Endodermal cell (in vitro differentiated cells): ENCODE measurements around the gene RAB3A. TPM values are rescaled to one million over a fixed set of nuclear protein-coding genes. Genes with fewer than 3 reads are reported as not detected.
A peak's percentile ranks its signal among the peaks of the same experiment; 100 is the strongest.

ENCODE experiments used
- DNase-seq: peaks from one replicate; pipeline ENCODE4 v3.0.0-alpha.2; 2017
- H3K27ac ChIP-seq: 2 replicates; pipeline ENCODE4 v1.5.1; 2013; ENCODE audit warnings: mild to moderate bottlenecking, low read depth, low read length, moderate library complexity
- H3K27me3 ChIP-seq: 2 replicates; pipeline ENCODE4 v1.6.1; 2013; ENCODE audit warnings: mild to moderate bottlenecking, low read length, moderate library complexity; ENCODE audit not compliant: insufficient read depth, control insufficient read depth, poor library complexity, severe bottlenecking
- H3K36me3 ChIP-seq: 2 replicates; pipeline ENCODE4 v1.7.0; 2013; ENCODE audit warnings: mild to moderate bottlenecking, low read length, moderate library complexity; ENCODE audit not compliant: control insufficient read depth, insufficient read depth
- H3K4me1 ChIP-seq: one replicate; pipeline ENCODE4 v1.7.0; 2013; ENCODE audit warnings: low read length; ENCODE audit not compliant: control insufficient read depth, insufficient read depth
- H3K4me3 ChIP-seq: 2 replicates; pipeline ENCODE4 v1.5.1; 2013; ENCODE audit warnings: mild to moderate bottlenecking, low read length, moderate library complexity
- H3K9ac ChIP-seq: 2 replicates; pipeline ENCODE4 v1.6.1; 2013; ENCODE audit warnings: mild to moderate bottlenecking, low read length, moderate library complexity; ENCODE audit not compliant: poor library complexity, severe bottlenecking; ENCODE audit errors: extremely low read depth
- H3K9me3 ChIP-seq: 2 replicates; pipeline ENCODE4 v1.6.1; 2013; ENCODE audit warnings: mild to moderate bottlenecking, low read length, moderate library complexity; ENCODE audit not compliant: control insufficient read depth
- H3K27ac Mint-ChIP-seq: 2 replicates; pipeline ENCODE4 v1.8.0; 2020; ENCODE audit warnings: mixed read lengths
- H3K27me3 Mint-ChIP-seq: 2 replicates; pipeline ENCODE4 v1.8.0; 2021; ENCODE audit warnings: mild to moderate bottlenecking, mixed read lengths; ENCODE audit not compliant: insufficient read depth
- H3K36me3 Mint-ChIP-seq: 2 replicates; pipeline ENCODE4 v1.8.0; 2020; ENCODE audit warnings: low read depth, mixed read lengths
- H3K4me1 Mint-ChIP-seq: 2 replicates; pipeline ENCODE4 v1.8.0; 2020; ENCODE audit warnings: mixed read lengths
- H3K4me3 Mint-ChIP-seq: 2 replicates; pipeline ENCODE4 v1.8.0; 2020; ENCODE audit warnings: mild to moderate bottlenecking, moderate library complexity, mixed read lengths
- H3K9me3 Mint-ChIP-seq: 2 replicates; pipeline ENCODE4 v1.8.0; 2020; ENCODE audit warnings: mild to moderate bottlenecking, mixed read lengths
- WGBS, 2 experiments: methylation state at CpG; one replicate each; pipeline versions ENCODE4 v1.1.5 to v1.1.7; 2013; ENCODE audit warnings: missing lambda C conversion rate in 2 of 2, mixed read lengths in 1 of 2; ENCODE audit not compliant: insufficient coverage in 1 of 2, insufficient read length in 1 of 2; 5-methylcytosine and 5-hydroxymethylcytosine counted together
- long read RNA-seq, 4 experiments: library from polyadenylated mRNA in 2 of 4; library from RNA in 1 of 4; library from capped mRNA in 1 of 4; stranded (forward) in 3 of 4; unstranded in 1 of 4; transcript quantifications; one replicate each; pipeline ENCODE4 v2.0.0, GENCODE V29; 2020 to 2021; ENCODE audit warnings: inconsistent platforms in 1 of 4
- polyA plus RNA-seq, 2 experiments: library from polyadenylated mRNA; stranded (reverse); fragments of 50-300 nt; gene quantifications; one replicate each; pipeline ENCODE4 v1.2.3, GENCODE V29; 2013
- total RNA-seq, 2 donors: library from RNA; stranded (reverse); fragmentation: NEBNext Ultra II Directional in 1 of 2; extraction: Animal tissue kit (Norgen Biotek cat#: 25700) in 1 of 2; gene quantifications; 2 replicates in 1 of 2; 3 replicates in 1 of 2; pipeline ENCODE4 v1.2.1, GENCODE V29; 2021
- TF ChIP-seq, protein P1 (sequence below): fragments of 200-600 bp; sonication (generic); conservative IDR thresholded peaks from 2 replicates; pipeline ENCODE4 v1.5.0; 2021; ENCODE audit warnings: antibody characterized with exemption, mild to moderate bottlenecking

RAB3A gene, protein sequence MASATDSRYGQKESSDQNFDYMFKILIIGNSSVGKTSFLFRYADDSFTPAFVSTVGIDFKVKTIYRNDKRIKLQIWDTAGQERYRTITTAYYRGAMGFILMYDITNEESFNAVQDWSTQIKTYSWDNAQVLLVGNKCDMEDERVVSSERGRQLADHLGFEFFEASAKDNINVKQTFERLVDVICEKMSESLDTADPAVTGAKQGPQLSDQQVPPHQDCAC
- 1 to 10 TPM; 3.6 to 3.9 TPM for total RNA-seq
- polyA plus RNA-seq (2013, experiment 1 of 2): 13.9 TPM
- polyA plus RNA-seq (2013, experiment 2 of 2): 13.6 TPM
- long read RNA-seq, experiment 1, partial matches to known transcripts: 0 of 2 reads
- long read RNA-seq, experiment 1, other reads (novel, unspliced or antisense): 2 of 2 reads
- long read RNA-seq, experiment 2, transcript RAB3A-201 (5 exons, 1,528 nt): major isoform, 7 of 7 reads
- long read RNA-seq, experiment 2, partial matches to known transcripts: 0 of 7 reads
- long read RNA-seq, experiment 2, other reads (novel, unspliced or antisense): 0 of 7 reads
- long read RNA-seq, experiment 3, partial matches to known transcripts: 0 of 1 reads
- long read RNA-seq, experiment 3, other reads (novel, unspliced or antisense): 0 of 1 reads
- long read RNA-seq, experiment 4, partial matches to known transcripts: 2 of 6 reads
- long read RNA-seq, experiment 4, other reads (novel, unspliced or antisense): 0 of 6 reads

DNA sequence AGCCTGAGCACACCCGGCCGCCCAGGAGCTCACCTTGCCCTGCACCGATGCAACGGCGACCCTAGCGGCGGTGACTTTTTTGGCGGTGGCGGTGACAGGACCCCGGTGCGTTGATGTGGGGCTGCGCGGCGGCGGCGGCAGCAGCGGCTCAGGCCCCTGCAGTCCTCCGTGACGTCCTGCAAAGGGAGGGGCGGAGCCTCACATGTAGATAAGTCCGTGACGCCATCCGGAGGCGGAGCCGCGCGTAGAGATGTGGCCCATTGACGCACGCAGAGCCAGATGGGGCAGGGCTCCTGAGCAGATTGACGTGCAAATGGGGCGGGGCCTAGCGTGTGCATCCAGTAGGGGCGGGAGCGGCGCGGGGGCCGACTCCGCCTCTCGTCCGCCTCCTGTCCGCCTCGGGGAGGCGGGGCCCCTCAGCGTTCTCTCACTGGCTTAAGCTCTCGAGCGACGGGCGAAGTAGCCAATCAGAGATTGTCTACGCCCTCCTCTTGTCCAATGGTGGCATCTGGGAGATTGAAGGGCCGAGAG is at the start of gene RAB3A:
TSS of gene RAB3A (minus strand) at position 180 of the 531 bp plus-strand sequence. CDS start 1,302 bp downstream, outside the sequence.
- Histone ChIP-seq H3K27ac (peak within 1 kb of the TSS; percentile 86), H3K4me1 (no peaks in the 10 kb centered on the region), H3K4me3 (peak within 1 kb of the TSS; percentile 87), H3K9me3 (no peaks in the 10 kb centered on the region), H3K36me3 (no peaks in the 10 kb centered on the region), H3K27me3 (peaks cover 5% of the 10 kb centered on the region), H3K9ac (peak within 1 kb of the TSS; percentile 77)
- TF ChIP-seq, protein P1, sequence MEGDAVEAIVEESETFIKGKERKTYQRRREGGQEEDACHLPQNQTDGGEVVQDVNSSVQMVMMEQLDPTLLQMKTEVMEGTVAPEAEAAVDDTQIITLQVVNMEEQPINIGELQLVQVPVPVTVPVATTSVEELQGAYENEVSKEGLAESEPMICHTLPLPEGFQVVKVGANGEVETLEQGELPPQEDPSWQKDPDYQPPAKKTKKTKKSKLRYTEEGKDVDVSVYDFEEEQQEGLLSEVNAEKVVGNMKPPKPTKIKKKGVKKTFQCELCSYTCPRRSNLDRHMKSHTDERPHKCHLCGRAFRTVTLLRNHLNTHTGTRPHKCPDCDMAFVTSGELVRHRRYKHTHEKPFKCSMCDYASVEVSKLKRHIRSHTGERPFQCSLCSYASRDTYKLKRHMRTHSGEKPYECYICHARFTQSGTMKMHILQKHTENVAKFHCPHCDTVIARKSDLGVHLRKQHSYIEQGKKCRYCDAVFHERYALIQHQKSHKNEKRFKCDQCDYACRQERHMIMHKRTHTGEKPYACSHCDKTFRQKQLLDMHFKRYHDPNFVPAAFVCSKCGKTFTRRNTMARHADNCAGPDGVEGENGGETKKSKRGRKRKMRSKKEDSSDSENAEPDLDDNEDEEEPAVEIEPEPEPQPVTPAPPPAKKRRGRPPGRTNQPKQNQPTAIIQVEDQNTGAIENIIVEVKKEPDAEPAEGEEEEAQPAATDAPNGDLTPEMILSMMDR: peak; percentile 38
- Mint-ChIP-seq H3K4me1 (peaks cover 6% of the 10 kb centered on the region), H3K9me3 (no peaks in the 10 kb centered on the region), H3K27ac (peak within 1 kb of the TSS; percentile 91), H3K27me3 (peaks cover 15% of the 10 kb centered on the region), H3K36me3 (peaks cover 6% of the 10 kb centered on the region), H3K4me3 (peak within 1 kb of the TSS; percentile 78)
- 0% methylated on average over 21 to 50 of the region's 50 CpGs for WGBS, 2 experiments
- DNase-seq: peak; percentile 100

DNA sequence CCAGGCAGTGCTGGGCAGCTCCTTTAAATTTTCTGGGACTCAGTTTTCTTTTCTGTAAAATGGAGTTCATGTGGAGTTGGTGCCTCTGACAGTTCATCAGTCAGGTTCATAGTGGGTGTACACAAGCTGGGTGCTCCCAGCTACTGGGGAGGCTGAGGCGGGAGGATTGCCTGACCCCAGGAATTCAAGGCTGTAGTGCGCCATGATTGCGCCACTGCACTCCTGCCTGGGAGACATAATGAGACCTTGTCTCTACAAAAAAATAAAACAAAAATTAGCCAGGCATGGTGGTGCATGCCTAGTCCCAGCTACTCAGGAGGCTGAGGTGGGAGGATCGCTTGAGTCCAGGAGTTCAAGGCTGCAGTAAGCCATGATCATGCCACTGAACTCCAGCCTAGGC is 49.3 kb upstream of the RAB3A start:
- Histone ChIP-seq H3K4me3 (no peak overlapping the region), H3K27me3 (peaks cover 24% of the 10 kb centered on the region), H3K9ac (no peak overlapping the region), H3K9me3 (no peaks in the 10 kb centered on the region), H3K36me3 (no peaks in the 10 kb centered on the region), H3K4me1 (peaks cover under 1% of the 10 kb centered on the region), H3K27ac (no peak overlapping the region)
- Mint-ChIP-seq H3K4me3 (no peak overlapping the region), H3K9me3 (no peaks in the 10 kb centered on the region), H3K4me1 (peaks cover 4% of the 10 kb centered on the region), H3K36me3 (no peaks in the 10 kb centered on the region), H3K27ac (no peak overlapping the region), H3K27me3 (peaks cover 37% of the 10 kb centered on the region)
- no peak for DNase-seq
- WGBS, 2 experiments: 88 to 90% methylated on average over 2 to 4 of the region's 4 CpGs
- TF ChIP-seq, protein P1: no peak

DNA sequence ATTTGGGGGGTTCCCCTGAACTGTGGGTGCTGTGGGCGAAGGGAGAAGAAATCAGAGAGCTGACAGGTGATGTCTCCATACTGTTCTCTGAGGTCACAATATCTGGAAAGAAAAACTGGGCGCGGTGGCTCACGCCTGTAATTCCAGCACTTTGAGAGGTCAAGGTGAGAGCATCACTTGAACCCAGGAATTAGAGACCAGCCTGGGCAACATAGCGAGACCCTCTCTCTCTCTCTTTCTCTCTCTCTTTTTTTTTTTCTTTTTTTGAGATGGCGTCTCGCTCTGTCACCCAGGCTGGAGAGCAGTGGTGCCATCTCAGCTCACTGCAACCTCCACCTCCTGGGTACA is 48.5 kb upstream of the RAB3A start:
- DNase-seq: no peak
- no peaks in the 10 kb centered on the region for H3K9me3 ChIP-seq
- H3K27ac ChIP-seq: no peak overlapping the region
- WGBS, 2 experiments: 83 to 85% methylated on average over 7 of the region's 7 CpGs
- peaks cover 8% of the 10 kb centered on the region for H3K4me1 ChIP-seq
- H3K4me3 ChIP-seq: no peak overlapping the region
- H3K36me3 ChIP-seq: no peaks in the 10 kb centered on the region
- peaks cover 24% of the 10 kb centered on the region for H3K27me3 ChIP-seq
- TF ChIP-seq, protein P1: no peak
- H3K4me3 Mint-ChIP-seq: no peak overlapping the region
- no peaks in the 10 kb centered on the region for H3K9me3 Mint-ChIP-seq
- peaks cover 10% of the 10 kb centered on the region for H3K4me1 Mint-ChIP-seq
- peaks cover 35% of the 10 kb centered on the region for H3K27me3 Mint-ChIP-seq
- H3K9ac ChIP-seq: no peak overlapping the region
- no peaks in the 10 kb centered on the region for H3K36me3 Mint-ChIP-seq
- no peak overlapping the region for H3K27ac Mint-ChIP-seq
